Measurements from ENCODE around the gene TMEM80.
A peak's percentile ranks its signal among the peaks of the same experiment; 100 is the strongest.

The TMEM80 gene

DNA sequence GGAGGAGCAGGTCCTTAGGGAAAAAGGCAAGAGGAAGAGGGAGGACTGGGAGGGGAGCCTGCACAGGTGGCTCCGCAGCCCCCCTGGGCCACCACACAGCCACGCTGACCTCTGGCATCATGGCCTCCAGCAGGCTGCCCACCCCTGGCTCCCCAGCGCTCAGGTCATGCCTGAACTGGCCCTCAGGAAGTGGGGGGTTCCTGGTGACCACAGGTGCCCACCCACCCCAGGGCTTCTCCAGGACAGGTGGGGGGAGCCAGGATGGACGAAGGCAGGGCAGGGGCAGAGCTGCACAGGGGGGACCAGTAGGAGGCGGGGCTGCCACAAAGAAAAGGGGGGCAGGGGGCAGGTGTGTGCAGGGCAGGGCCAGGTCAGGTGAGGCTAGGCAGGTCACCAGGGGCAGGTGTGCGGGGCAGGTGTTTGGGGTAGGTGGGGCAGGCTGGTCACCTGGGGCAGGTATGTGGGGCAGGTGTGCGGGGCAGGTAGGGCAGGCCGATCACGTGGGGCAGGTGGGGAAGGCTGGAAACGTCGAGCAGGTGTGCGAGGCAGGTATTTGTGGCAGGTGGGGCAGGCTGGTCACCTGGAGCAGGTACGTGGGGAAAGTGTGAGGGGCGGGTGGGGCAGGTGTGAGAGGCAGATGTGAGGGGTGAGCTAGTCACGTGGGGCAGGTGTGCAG, 1.6 kb upstream of the TMEM80 start:
- peak overlapping the region; percentile 33 to 80 for H3K4me3 ChIP-seq (replicated peaks in 1 of 2; ENCODE audit: low read depth in 2 of 2, low read length in 2 of 2)
- no peak for DNase-seq (ENCODE audit: low read depth in 2 of 2)
- TF ChIP-seq, protein P1, sequence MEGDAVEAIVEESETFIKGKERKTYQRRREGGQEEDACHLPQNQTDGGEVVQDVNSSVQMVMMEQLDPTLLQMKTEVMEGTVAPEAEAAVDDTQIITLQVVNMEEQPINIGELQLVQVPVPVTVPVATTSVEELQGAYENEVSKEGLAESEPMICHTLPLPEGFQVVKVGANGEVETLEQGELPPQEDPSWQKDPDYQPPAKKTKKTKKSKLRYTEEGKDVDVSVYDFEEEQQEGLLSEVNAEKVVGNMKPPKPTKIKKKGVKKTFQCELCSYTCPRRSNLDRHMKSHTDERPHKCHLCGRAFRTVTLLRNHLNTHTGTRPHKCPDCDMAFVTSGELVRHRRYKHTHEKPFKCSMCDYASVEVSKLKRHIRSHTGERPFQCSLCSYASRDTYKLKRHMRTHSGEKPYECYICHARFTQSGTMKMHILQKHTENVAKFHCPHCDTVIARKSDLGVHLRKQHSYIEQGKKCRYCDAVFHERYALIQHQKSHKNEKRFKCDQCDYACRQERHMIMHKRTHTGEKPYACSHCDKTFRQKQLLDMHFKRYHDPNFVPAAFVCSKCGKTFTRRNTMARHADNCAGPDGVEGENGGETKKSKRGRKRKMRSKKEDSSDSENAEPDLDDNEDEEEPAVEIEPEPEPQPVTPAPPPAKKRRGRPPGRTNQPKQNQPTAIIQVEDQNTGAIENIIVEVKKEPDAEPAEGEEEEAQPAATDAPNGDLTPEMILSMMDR (IDR thresholded peaks at IDR 0.05; ENCODE audit: low read depth, low read length), result no peak

DNA sequence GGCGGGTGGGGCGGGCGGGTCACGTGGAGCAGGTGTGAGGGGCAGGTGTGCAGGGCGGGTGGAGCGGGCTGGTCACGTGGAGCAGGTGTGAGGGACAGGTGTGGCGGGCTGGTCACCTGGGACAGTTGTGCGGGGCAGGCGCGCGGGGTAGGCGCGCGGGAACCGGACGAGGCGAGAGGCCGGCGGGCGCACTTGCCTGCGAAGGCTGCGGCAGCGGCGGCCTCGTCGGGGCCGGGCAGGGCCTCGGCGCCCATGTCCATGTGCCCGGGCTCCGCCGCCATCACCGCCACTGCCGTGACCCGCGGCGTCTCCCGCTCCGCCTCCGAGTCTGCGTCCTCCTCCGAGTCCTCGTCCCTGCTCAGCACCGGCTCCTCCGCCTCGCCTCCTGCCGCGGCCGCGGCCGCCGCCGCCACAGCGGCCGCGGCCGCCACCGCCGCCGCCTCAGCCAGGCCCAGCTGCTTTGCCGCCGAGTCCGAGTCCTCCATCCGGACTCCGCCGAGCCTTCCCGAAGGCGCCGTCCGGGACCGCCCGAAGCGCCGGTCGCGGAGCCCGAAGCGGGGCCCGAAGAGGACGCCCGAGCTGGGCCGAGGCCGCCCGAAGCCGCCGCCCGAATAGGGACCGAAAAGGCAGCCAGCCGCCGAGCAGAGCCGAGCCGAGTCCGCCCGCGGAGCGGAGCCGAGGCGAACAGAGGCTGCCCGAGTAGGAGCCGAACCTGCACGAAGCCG, 891 bp upstream of the TMEM80 start, which contains the start of gene DEAF1:
Gene DEAF1, minus strand, starts transcription at position 660 of the 725 bp plus-strand sequence. Its CDS starts 175 bp downstream, at position 485.
- peak; percentile 98 to 99 for DNase-seq (ENCODE audit: low read depth in 2 of 2)
- peak within 1 kb of the TSS; percentile 77 to 80 for H3K4me3 ChIP-seq (replicated peaks in 1 of 2; ENCODE audit: low read depth in 2 of 2, low read length in 2 of 2)
- TF ChIP-seq, protein P1 (IDR thresholded peaks at IDR 0.05; ENCODE audit: low read depth, low read length), result no peak

DNA sequence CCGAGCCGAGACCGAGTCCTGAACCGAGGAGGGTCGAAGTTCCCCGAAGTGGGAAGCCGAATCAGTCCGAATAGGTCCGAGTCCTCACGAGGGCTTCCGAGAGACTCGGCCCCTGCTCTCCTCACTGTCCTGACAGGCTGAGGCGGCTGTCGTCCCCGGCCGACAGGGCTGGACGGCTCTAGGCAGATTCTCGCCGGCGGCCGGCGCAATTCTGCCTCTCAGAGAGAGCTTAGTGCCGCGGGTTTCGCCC, 403 bp upstream of the TMEM80 start:
- peak overlapping the region; percentile 73 to 80 for H3K4me3 ChIP-seq (replicated peaks in 1 of 2; ENCODE audit: low read depth in 2 of 2, low read length in 2 of 2)
- TF ChIP-seq, protein P1 (IDR thresholded peaks at IDR 0.05; ENCODE audit: low read depth, low read length), result no peak
- no peak for DNase-seq (ENCODE audit: low read depth in 2 of 2)

DNA sequence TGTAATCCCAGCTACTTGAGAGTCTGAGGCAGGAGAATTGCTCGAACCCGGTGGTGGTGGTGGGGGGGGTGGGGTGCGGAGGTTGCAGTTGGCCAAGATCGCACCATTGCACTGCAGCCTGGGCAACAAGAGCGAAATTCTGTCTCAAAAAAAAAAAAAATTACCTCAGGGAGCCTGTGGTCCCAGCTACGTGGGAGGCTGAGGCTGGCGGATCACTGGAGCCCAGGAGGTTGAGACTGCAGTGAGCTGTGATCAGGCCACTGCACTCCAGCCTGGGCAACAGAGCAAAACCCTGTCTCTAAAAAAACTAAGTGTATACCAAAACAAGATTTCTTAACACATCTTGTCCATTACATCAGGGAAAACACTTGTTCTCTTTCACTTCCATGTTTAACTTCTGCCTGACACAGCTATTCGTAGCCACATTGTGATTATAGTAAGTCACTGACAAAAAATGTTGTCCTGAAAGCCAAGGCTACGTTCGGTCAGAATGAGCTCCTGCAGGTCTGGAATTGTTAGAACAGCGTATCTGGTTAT, 1.4 kb downstream of the TMEM80 start:
- TF ChIP-seq, protein P1 (IDR thresholded peaks at IDR 0.05; ENCODE audit: low read depth, low read length), result no peak
- H3K4me3 ChIP-seq (replicated peaks in 1 of 2; ENCODE audit: low read depth in 2 of 2, low read length in 2 of 2), result peak overlapping the region in 1 of 2 donors; percentile 80
- peak; percentile 33 to 83 for DNase-seq (ENCODE audit: low read depth in 2 of 2)

DNA sequence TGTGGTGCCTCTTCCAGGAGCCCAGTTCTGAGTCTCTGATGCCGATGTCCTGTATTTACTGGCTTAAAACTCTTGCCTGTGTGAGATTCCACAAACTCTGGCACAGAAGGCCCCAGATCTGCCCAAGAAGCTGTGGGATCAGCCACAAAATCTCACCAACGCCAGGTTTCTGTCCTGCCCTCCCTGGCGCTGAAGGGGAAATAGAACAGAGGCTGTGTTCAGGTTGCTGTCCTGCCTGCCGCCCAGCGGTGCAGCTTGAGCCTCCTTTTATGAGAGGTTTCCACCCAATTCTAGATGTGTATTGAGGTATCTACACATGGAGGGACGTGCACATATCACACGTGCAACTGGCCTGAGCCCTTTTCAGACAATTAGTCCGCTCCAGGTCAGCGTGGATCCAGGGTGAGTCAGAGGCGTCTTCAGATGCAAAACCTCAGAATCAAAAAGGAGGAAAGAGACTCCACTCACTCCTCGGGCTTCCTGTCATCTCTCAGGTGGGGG, 2.2 kb downstream of the TMEM80 start:
- peak in 1 of 2 donors; percentile 62 for DNase-seq (ENCODE audit: low read depth in 2 of 2)
- no peak overlapping the region for H3K4me3 ChIP-seq (replicated peaks in 1 of 2; ENCODE audit: low read depth in 2 of 2, low read length in 2 of 2)
- TF ChIP-seq, protein P1 (IDR thresholded peaks at IDR 0.05; ENCODE audit: low read depth, low read length), result no peak

DNA sequence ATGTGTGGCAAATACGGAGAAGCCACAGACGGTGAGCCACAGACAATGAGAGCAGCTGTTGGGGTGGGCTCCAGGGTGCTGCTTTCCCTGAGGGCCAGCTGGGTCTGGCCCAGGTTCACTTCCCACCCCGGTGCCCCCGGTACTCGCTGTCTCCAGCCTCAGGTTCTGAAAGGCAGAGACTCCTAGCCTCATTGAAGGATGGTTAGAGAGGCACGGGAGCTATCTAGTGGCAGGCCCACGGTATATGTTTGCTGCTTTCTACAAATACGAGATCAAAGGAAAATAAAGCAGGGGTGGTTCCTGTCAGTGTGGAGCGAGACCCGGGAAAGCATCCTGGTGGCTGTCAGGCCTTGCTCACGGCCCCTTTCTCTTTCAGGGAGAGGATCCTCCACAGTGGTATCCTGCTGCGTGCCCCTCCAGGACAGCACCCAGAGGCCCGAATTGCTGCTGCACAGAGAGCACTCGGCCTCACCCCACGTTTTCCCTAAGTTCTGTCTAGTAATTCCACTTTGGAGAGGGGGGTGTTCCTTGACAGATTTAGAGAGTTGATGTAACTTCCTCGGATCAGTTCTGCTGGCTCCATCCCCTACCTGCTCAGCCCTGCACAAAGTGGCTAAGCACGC, 3.0 kb downstream of the TMEM80 start:
- H3K4me3 ChIP-seq (replicated peaks in 1 of 2; ENCODE audit: low read depth in 2 of 2, low read length in 2 of 2), result no peak overlapping the region
- TF ChIP-seq, protein P1 (IDR thresholded peaks at IDR 0.05; ENCODE audit: low read depth, low read length), result no peak
- DNase-seq (ENCODE audit: low read depth in 2 of 2), result no peak

All from cardiac fibroblast (primary cell).